Measurements from ENCODE around the gene PAX3.
A peak's percentile ranks its signal among the peaks of the same experiment; 100 is the strongest.

Gene PAX3

DNA sequence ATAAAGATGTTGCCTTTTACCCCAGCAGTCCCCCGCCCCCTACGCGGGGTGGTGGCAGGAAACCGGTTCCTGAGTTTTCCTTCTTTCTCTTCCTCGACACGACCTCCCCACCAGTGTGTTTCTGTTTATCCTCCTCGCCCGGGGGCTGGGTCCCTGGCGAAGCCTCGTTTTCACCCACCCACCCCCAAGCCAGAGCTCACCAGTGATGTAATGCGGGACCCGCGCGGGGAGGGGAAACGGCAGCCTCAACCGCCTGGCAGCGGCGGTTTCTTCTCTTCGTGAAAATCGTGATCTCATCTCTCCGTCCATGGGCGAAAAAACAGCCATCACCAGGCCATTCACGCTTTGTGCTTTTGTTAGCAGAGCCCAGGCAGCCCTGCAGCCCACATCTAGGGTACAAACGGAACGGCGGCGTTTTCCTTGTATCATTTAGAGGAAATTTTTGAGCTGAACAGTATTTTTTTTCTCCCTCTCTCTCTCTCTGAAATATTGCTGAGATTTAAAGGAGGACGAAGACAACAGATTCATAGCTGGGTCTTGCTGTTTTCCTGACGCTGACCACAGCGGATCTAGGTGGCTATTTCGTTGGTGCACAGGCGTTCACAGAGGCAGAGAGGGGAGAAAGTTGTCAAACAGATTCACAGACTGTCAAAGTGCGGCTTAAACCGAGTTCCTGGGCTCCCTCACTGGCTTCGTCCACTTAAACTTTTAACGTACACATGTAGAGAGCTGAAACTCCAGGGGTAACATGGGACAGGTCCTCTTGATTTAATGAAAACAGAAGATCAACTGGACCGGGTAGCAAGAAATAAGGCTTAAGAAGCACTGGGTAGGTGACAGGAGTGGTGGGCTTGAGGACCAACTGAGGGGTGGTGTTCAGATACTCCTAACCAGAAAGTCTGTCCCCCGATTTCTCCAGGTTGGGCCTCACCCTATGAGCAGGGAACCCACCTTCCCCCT, 21.9 kb upstream of the PAX3 start:
- Histone ChIP-seq H3K4me1 (ENCODE audit: control insufficient read depth, insufficient read depth, low read length) (peaks cover 6% of the 10 kb centered on the region), H3K9me3 (ENCODE audit: control insufficient read depth, insufficient read depth, low read depth, low read length) (no peaks in the 10 kb centered on the region), H3K36me3 (ENCODE audit: control insufficient read depth, insufficient read depth, low read length) (no peaks in the 10 kb centered on the region), H3K27ac (ENCODE audit: low read depth, low read length) (no peak overlapping the region), H3K9ac (ENCODE audit: low read length) (no peak overlapping the region), H3K4me3 (ENCODE audit: low read depth, low read length) (peak overlapping the region; percentile 81), H3K27me3 (ENCODE audit: control insufficient read depth, insufficient read depth, low read length) (peaks cover 93% of the 10 kb centered on the region)

DNA sequence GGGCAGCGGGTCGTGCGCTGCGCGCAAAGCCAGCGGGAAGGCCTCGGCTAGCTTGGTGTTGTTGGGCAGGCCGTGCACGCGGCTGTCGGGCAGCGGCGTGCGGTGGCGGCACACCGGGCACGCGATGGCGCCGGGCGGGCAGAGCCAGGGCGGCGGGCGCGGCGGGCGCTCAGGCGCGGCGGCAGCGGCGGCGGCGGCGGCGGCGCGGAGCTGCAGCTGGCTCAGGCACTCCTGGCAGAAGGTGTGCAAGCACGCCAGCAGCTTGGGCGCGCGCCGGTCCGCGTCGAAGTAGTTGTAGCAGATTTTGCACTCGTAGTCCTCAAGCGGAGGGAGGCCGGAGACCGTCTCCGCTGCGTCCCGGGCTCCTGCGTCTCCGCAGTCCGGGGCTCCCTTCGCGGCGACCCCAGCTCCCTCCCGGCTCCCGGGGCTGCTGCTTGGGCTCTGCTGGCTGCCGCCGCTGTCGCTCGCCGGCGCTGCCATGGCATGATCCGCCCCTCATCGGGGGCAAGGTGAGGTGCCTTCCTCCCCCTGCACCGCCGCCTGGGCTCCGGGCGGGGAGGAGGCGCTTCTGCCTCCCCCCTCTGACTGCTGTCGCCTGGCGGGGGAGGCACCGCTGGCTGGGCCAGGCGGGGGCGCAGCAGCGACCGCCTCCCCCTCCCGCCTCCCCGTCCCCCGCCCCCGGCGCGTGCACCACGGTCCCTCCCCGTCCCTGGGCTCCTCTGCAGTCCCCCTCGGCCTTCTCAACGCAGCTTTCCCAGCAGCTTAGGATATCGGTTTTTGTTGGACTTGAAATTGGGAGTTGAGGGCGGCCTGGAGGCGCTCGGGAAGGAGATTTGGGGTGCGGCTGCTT, 21.0 kb upstream of the PAX3 start:
- no peaks in the 10 kb centered on the region for H3K36me3 ChIP-seq (ENCODE audit: control insufficient read depth, insufficient read depth, low read length)
- peaks cover 6% of the 10 kb centered on the region for H3K4me1 ChIP-seq (ENCODE audit: control insufficient read depth, insufficient read depth, low read length)
- H3K9ac ChIP-seq (ENCODE audit: low read length): peak overlapping the region; percentile 25
- no peak overlapping the region for H3K27ac ChIP-seq (ENCODE audit: low read depth, low read length)
- H3K27me3 ChIP-seq (ENCODE audit: control insufficient read depth, insufficient read depth, low read length): peaks cover 93% of the 10 kb centered on the region
- peak overlapping the region; percentile 81 for H3K4me3 ChIP-seq (ENCODE audit: low read depth, low read length)
- H3K9me3 ChIP-seq (ENCODE audit: control insufficient read depth, insufficient read depth, low read depth, low read length): no peaks in the 10 kb centered on the region

DNA sequence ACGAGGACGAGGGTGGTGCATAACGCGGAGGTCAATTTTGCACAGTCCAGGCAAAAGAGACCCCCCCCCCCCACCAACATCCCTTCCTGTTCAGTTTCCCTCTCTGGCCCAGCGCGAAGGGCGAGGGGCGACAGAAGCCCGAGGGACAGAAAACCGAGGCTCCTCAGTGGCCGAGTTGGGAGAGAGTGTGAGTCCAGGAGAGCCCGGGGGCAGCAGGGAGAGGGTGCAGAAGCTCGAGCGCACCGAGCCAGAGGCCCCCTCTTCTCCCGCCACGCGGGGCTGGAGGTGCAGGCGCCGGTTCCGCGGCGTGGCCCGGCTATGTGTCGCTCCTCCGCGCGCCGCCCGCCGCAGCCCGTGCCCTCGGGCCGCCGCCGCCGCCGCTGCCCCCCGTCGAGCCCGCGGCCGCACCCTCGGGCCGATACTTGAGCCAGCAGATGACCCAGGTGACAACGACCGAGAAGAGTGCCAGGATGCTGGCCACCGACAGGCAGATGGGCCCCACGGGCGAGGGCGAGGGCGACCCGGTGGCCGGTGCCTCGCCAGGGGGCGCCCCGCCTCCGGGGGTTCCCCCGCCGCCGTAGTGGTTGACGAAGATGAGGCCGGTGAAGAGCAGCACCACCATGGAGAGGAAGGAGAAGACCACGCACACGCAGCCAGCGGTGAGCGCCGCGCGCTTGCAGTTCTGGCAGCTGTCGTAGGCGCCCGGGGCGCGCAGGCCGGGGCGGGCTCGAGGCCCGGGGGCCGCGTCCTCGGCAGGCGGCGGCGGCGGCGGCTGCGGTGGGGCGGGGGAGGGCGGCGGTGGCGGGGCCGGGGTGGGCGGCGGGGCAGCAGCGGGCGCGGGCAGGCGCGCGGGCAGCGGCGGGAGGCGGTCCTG, 20.2 kb upstream of the PAX3 start:
- Histone ChIP-seq H3K36me3 (ENCODE audit: control insufficient read depth, insufficient read depth, low read length) (no peaks in the 10 kb centered on the region), H3K27ac (ENCODE audit: low read depth, low read length) (no peak overlapping the region), H3K27me3 (ENCODE audit: control insufficient read depth, insufficient read depth, low read length) (peaks cover 93% of the 10 kb centered on the region), H3K9ac (ENCODE audit: low read length) (no peak overlapping the region), H3K4me3 (ENCODE audit: low read depth, low read length) (peak overlapping the region; percentile 81), H3K9me3 (ENCODE audit: control insufficient read depth, insufficient read depth, low read depth, low read length) (no peaks in the 10 kb centered on the region), H3K4me1 (ENCODE audit: control insufficient read depth, insufficient read depth, low read length) (peaks cover 6% of the 10 kb centered on the region)

DNA sequence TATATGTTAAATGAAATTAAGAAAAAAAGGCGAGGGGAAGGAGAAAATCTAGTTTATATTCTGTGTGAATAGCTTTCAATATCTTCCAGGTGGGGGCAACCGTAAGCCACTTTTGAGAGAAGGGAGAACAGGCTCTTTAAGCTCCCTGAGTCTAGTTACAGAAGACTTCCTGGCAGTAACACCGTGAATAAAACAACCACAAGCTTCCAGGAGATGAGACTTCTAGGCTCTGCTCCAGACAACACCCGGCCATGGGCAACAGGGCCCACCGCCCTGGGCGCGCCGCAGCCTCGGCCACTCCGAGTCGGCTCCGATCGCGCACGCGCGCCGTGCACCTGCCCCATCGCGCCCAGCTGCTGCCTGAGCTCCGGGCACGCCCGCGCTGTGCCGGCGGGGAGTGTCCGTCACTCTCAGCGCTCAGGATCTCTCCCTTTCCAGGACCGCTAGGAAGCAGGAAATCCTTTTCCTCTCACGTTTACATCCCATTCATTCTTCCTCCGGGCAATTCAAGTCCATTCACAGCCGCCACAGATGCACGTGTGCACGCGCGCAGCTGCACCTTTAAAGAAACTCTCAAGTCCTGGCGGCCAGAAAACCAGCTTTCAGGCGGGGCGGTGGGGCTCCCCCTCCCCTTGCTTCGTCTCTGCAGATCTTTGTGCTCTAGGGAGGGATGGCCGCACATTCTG, 19.4 kb upstream of the PAX3 start:
- Histone ChIP-seq H3K36me3 (ENCODE audit: control insufficient read depth, insufficient read depth, low read length) (no peaks in the 10 kb centered on the region), H3K4me1 (ENCODE audit: control insufficient read depth, insufficient read depth, low read length) (peaks cover 9% of the 10 kb centered on the region), H3K4me3 (ENCODE audit: low read depth, low read length) (peak overlapping the region; percentile 72), H3K9ac (ENCODE audit: low read length) (peak overlapping the region; percentile 44), H3K27ac (ENCODE audit: low read depth, low read length) (no peak overlapping the region), H3K27me3 (ENCODE audit: control insufficient read depth, insufficient read depth, low read length) (peaks cover 95% of the 10 kb centered on the region), H3K9me3 (ENCODE audit: control insufficient read depth, insufficient read depth, low read depth, low read length) (no peaks in the 10 kb centered on the region)

DNA sequence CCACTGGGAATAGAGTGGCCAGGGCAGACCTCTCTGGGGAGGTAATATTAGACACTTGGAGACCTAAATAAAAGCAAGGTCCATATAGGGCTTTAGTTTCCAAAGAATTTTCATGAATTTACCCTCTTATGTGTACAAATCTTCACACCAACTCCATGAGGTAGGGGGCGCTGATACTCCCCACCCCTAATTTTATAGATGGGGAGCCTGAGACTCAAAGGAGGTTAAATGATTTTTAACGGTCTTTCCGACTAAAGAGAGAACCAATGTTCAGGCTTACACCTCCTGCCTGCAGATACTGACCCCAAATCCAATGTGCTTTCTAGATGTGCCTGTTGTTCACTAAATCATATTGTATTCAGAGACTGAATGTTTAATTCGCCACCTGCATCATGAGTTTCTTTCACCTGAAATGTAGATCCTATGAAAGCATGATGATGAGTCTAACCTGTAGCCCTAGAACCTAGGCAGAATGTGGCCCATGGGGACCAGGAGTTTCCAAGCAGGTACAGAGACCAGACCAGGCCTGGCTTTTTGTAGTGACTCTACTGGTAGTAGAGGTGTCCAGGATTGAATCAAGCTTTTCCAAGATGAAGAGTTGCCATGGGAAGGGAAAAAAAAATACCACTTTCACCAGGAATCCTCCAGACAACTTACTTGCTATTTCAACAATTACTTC, 16.8 kb upstream of the PAX3 start:
- no peak overlapping the region for H3K4me3 ChIP-seq (ENCODE audit: low read depth, low read length)
- H3K9ac ChIP-seq (ENCODE audit: low read length): no peak overlapping the region
- peaks cover 96% of the 10 kb centered on the region for H3K27me3 ChIP-seq (ENCODE audit: control insufficient read depth, insufficient read depth, low read length)
- H3K4me1 ChIP-seq (ENCODE audit: control insufficient read depth, insufficient read depth, low read length): peaks cover 28% of the 10 kb centered on the region
- H3K27ac ChIP-seq (ENCODE audit: low read depth, low read length): no peak overlapping the region
- H3K9me3 ChIP-seq (ENCODE audit: control insufficient read depth, insufficient read depth, low read depth, low read length): no peaks in the 10 kb centered on the region
- H3K36me3 ChIP-seq (ENCODE audit: control insufficient read depth, insufficient read depth, low read length): no peaks in the 10 kb centered on the region

DNA sequence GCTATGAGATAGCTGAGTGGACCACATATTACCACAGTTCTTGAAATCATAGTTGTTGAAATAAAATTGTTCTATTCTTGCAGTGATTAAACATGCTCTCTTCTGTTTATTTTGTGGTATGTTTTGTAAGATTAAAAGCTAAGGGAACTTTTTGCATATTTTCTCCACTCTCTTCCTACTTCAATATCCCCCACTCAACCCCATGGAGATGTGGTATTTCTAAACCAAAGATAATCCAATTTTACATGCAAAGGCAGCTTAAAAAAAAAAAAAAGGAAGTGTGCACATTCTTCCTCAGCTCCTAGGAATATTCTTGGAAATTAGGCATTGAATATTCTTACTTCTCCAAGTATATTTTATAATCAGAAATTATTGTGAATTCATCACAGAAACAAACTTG, 15.0 kb upstream of the PAX3 start:
- no peak overlapping the region for H3K27ac ChIP-seq (ENCODE audit: low read depth, low read length)
- H3K4me3 ChIP-seq (ENCODE audit: low read depth, low read length): no peak overlapping the region
- peaks cover 99% of the 10 kb centered on the region for H3K27me3 ChIP-seq (ENCODE audit: control insufficient read depth, insufficient read depth, low read length)
- peaks cover 26% of the 10 kb centered on the region for H3K4me1 ChIP-seq (ENCODE audit: control insufficient read depth, insufficient read depth, low read length)
- no peak overlapping the region for H3K9ac ChIP-seq (ENCODE audit: low read length)
- H3K36me3 ChIP-seq (ENCODE audit: control insufficient read depth, insufficient read depth, low read length): no peaks in the 10 kb centered on the region
- no peaks in the 10 kb centered on the region for H3K9me3 ChIP-seq (ENCODE audit: control insufficient read depth, insufficient read depth, low read depth, low read length)

DNA sequence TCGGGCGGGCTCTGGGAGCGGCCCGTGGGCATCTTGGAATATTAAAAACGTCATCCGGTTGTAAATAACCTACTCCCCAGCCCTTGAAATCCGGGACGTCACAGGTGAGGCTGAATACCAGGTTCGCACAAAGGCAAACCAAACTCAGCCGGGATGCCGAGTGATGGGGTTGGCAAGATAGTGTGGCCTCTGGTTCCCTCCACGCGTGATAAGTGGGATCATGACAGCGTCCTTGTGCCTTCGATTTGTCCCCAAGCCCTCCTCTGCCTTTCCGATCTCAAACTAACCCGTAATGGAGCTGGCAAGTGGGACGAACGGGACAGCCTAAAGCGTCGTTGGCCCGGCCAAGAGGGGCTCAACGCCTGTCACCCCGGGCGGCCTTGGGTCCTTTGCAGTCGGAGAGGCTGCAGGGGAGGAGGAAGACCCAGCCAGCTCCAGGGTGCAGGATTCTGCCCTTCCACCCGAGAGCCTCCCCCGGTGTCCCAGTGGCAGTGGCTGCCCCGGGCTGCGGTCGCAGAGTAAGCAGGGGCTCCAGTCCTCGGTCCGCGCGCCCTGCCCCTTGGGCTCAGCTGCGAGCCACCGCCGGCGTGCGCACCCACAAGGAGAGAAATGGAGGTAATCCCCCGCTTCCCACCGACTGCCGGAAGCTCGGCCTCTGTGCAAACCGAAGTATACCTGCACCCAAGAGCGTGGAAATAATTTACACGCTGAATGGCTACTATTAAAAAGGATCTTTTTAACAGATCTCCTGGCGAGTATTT, 13.4 kb upstream of the PAX3 start:
- Histone ChIP-seq H3K27ac (ENCODE audit: low read depth, low read length) (no peak overlapping the region), H3K9me3 (ENCODE audit: control insufficient read depth, insufficient read depth, low read depth, low read length) (no peaks in the 10 kb centered on the region), H3K4me1 (ENCODE audit: control insufficient read depth, insufficient read depth, low read length) (peaks cover 38% of the 10 kb centered on the region), H3K36me3 (ENCODE audit: control insufficient read depth, insufficient read depth, low read length) (no peaks in the 10 kb centered on the region), H3K9ac (ENCODE audit: low read length) (no peak overlapping the region), H3K27me3 (ENCODE audit: control insufficient read depth, insufficient read depth, low read length) (peaks cover 100% of the 10 kb centered on the region), H3K4me3 (ENCODE audit: low read depth, low read length) (peak overlapping the region; percentile 51)

DNA sequence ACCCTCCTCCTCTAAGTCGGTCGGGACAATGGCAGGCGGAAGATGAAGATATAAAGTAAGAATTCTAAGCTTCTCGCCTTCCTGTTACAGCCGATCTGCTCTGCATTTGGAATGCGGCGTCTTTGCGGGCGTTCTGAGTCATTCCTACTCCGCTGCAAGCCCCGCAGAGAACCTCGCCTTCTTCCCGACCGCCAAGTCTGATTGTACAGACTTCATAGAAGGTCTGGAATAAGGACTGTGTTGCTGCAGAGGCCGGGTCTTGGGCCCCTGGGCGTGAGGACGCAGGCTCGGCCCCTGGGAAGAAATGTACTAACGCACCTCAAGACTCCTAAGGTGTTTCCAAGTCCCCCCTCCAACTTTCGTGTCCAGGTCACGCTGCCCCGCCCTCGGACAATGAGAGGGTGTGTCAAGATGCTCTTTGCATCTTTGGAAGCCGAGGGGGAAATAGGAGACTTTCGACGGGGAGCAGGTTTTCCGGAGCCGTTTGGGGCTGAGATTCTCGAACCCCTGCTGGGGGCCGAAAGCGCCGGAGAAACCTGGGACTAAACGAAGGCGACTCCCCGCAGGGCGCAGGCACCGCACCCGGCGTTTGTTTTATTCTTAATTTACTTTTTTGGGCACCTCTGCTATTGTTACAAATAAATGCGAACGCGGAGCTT, 12.7 kb upstream of the PAX3 start:
- Histone ChIP-seq H3K9ac (ENCODE audit: low read length) (no peak overlapping the region), H3K27me3 (ENCODE audit: control insufficient read depth, insufficient read depth, low read length) (peaks cover 100% of the 10 kb centered on the region), H3K4me1 (ENCODE audit: control insufficient read depth, insufficient read depth, low read length) (peaks cover 44% of the 10 kb centered on the region), H3K9me3 (ENCODE audit: control insufficient read depth, insufficient read depth, low read depth, low read length) (no peaks in the 10 kb centered on the region), H3K27ac (ENCODE audit: low read depth, low read length) (no peak overlapping the region), H3K36me3 (ENCODE audit: control insufficient read depth, insufficient read depth, low read length) (no peaks in the 10 kb centered on the region), H3K4me3 (ENCODE audit: low read depth, low read length) (peak overlapping the region; percentile 51)

DNA sequence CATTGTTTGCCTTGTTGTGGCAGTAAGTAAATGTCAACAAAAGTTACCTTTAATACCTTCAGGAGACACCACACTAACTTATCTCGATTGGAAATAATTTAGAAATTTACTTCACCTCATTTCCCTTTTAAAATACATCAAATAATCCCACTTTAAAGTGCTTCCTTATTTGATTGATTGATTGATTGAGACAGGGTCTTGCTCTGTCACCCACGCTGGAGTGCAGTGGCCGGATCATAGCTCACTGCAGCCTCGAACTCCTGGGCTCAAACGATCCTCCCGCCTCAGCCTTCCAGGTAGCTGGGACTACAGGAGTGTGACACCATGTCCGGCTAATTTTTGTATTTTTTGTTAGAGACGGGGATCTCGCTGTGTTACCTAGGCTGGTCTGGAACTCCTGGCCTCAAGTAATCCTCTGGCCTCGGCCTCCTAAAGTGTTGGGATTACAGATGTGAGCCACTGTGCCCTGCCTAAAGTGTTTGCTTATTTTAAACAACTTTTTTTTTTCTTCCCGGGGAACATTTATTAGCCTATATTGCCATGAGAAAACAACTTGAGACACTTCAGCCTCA, 12.0 kb upstream of the PAX3 start:
- Histone ChIP-seq H3K4me3 (ENCODE audit: low read depth, low read length) (no peak overlapping the region), H3K27ac (ENCODE audit: low read depth, low read length) (no peak overlapping the region), H3K36me3 (ENCODE audit: control insufficient read depth, insufficient read depth, low read length) (no peaks in the 10 kb centered on the region), H3K9me3 (ENCODE audit: control insufficient read depth, insufficient read depth, low read depth, low read length) (no peaks in the 10 kb centered on the region), H3K27me3 (ENCODE audit: control insufficient read depth, insufficient read depth, low read length) (peaks cover 100% of the 10 kb centered on the region), H3K9ac (ENCODE audit: low read length) (no peak overlapping the region), H3K4me1 (ENCODE audit: control insufficient read depth, insufficient read depth, low read length) (peaks cover 50% of the 10 kb centered on the region)
